Uterus (tissue), 4 donors: Measurements from ENCODE around the gene PIK3C2G. TPM values are rescaled to one million over a fixed set of nuclear protein-coding genes. Genes with fewer than 3 reads are reported as not detected.

Source experiments
- DNase-seq, 2 donors: peaks; one replicate each; pipeline ENCODE4 v3.0.0-alpha.2; 2019 to 2020
- H3K27ac ChIP-seq, 2 donors: fragments of 200-600 bp; sonication (generic); 1 replicate in 1 of 2; 2 replicates in 1 of 2; pipeline ENCODE4 v1.5.1; 2016 to 2018
- H3K27me3 ChIP-seq, 2 donors: fragments of 200-600 bp; sonication (generic); one replicate each; pipeline ENCODE4 v1.5.1; 2018 to 2019; ENCODE audit warnings: control low read depth in 1 of 2
- H3K36me3 ChIP-seq, 2 donors: fragments of 200-600 bp; sonication (generic); one replicate each; pipeline ENCODE4 v1.5.1; 2019; ENCODE audit warnings: control low read depth in 1 of 2
- H3K4me1 ChIP-seq, 2 donors: fragments of 200-600 bp; sonication (generic); one replicate each; pipeline ENCODE4 v1.5.1; 2018 to 2019; ENCODE audit warnings: control low read depth in 1 of 2
- H3K4me3 ChIP-seq, 2 donors: fragments of 200-600 bp; sonication (generic); 1 replicate in 1 of 2; 2 replicates in 1 of 2; pipeline ENCODE4 v1.5.1; 2018 to 2019; ENCODE audit warnings: mild to moderate bottlenecking in 1 of 2
- H3K9me3 ChIP-seq, 2 donors: fragments of 200-600 bp; sonication (generic); one replicate each; pipeline ENCODE4 v1.5.1; 2019; ENCODE audit warnings: control low read depth in 1 of 2
- POLR2A ChIP-seq, 2 donors: fragments of 450-650 bp; IDR thresholded peaks; one replicate each; pipeline ENCODE4 v1.6.1; 2016; ENCODE audit warnings: antibody characterized with exemption in 2 of 2, mild to moderate bottlenecking in 1 of 2, moderate library complexity in 1 of 2
- intact Hi-C: fragments of 100-400 bp; cut with DNase I; formaldehyde crosslinking; loops from one replicate; pipeline ENCODE4 v1.15.1; 2023; ENCODE audit warnings: low total_unique reads
- total RNA-seq, 4 donors: library from RNA; depleted of rRNA in 3 of 4; stranded (reverse); fragments of >200 nt in 3 of 4; gene quantifications; one replicate each; pipeline versions ENCODE4 v1.1.0 to v1.2.4, GENCODE V29; 2014 to 2023
- TF ChIP-seq, protein P1 (sequence below), 4 experiments: fragments of 200-600 bp in 2 of 4; fragments of 450-650 bp in 2 of 4; sonication (generic) in 2 of 4; IDR thresholded peaks; one replicate each; pipeline ENCODE4 v1.5.1; 2016 to 2019; ENCODE audit warnings: antibody characterized with exemption in 4 of 4, mild to moderate bottlenecking in 2 of 4, moderate library complexity in 1 of 4
- donor health status: DM: yes; HTN: yes; CAD: no.

The PIK3C2G gene
- total RNA-seq, 4 donors from 2014 or later: under 0.01 to 2.2 (median 0.34) TPM; not detected in 1

DNA sequence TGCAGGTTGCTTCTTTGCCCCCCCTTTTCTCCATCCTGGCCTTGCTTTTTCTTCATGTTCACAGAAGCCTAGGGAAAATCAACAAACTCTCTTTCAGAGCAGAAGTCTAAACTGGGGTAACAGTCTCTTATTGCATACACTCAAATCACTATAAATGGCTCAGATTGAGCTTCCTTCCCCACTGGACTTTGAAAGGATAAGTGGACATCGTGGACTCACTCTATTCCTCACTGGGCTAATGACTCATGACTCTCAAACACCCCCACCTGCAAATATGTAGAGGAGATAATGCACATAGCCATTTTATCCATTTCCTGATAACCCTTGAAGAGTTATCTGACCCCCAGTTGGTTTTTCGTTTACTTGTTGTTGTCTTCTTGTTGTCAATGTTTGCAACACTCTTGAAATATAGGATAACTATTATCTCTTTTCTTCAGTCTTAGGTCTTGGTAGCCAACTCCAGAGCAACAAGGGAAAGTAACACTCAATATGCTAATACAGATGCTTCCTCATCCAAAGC, 221.3 kb downstream of the PIK3C2G start:
- H3K4me1 ChIP-seq: no peaks in the 10 kb centered on the region
- DNase-seq: no peak

DNA sequence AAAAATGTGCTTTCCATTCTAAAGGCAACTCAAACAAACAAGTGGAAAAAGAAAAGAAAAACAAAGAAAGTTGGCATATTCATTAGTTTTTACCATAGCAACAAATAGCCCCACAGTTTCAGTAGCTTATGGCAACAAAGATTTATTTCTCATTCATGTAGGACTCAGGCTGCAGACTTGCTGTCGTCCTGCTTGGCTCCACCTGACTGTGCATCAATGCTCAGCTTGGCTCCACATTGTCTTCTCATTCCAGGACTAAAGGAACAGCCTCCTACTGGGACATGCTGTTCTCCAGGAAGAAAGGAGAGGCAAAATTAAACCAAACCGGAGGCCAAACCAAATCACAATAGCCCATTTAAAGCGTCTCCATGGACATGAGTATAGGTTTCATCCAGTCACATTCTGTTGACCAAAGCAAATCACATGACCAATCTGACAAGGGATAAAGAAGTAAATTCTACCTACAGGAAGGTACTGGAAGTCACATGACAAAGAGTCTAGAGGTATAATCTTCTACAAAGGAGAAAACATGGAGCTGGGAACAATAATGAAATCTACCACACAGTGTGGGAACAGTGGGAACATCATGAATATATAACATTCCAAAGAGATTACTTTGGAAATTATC, 222.5 kb downstream of the PIK3C2G start:
- Histone ChIP-seq H3K4me1 (no peaks in the 10 kb centered on the region), H3K9me3 (no peaks in the 10 kb centered on the region), H3K27me3 (no peaks in the 10 kb centered on the region), H3K36me3 (no peaks in the 10 kb centered on the region), H3K4me3 (no peak overlapping the region), H3K27ac (no peak overlapping the region)
- intact Hi-C loops: no loop called here
- DNase-seq: no peak
- no peak for TF ChIP-seq POLR2A (IDR thresholded peaks at IDR 0.05)
- TF ChIP-seq, protein P1, sequence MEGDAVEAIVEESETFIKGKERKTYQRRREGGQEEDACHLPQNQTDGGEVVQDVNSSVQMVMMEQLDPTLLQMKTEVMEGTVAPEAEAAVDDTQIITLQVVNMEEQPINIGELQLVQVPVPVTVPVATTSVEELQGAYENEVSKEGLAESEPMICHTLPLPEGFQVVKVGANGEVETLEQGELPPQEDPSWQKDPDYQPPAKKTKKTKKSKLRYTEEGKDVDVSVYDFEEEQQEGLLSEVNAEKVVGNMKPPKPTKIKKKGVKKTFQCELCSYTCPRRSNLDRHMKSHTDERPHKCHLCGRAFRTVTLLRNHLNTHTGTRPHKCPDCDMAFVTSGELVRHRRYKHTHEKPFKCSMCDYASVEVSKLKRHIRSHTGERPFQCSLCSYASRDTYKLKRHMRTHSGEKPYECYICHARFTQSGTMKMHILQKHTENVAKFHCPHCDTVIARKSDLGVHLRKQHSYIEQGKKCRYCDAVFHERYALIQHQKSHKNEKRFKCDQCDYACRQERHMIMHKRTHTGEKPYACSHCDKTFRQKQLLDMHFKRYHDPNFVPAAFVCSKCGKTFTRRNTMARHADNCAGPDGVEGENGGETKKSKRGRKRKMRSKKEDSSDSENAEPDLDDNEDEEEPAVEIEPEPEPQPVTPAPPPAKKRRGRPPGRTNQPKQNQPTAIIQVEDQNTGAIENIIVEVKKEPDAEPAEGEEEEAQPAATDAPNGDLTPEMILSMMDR (IDR thresholded peaks at IDR 0.05): no peak

More for the DNA sequence above, 221.3 kb downstream of the PIK3C2G start:
- intact Hi-C loops: no loop called here
- H3K27ac ChIP-seq: no peak overlapping the region
- no peaks in the 10 kb centered on the region for H3K9me3 ChIP-seq
- H3K27me3 ChIP-seq: no peaks in the 10 kb centered on the region
- no peak overlapping the region for H3K4me3 ChIP-seq
- no peak for TF ChIP-seq POLR2A (IDR thresholded peaks at IDR 0.05)
- TF ChIP-seq, protein P1 (IDR thresholded peaks at IDR 0.05): no peak
- H3K36me3 ChIP-seq: no peaks in the 10 kb centered on the region

DNA sequence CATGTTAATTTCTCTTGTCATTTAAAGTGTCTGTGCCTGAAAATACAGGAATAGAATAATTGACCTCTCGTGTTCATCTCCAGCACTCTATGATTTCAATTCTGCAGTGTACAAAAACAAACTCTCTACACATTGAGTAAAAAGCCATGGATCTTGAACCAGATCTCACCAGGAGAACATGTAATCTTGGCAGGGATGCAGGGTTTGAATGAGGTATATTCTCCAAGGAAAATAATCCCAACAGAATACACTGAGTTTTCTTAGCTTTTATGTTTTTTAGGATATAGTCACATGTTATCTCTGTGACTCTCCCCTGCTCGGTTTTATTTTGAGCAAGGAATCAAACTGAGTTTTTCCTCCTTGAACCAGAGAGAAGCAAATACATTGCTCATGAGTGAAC, 224.7 kb downstream of the PIK3C2G start:
- no peak overlapping the region for H3K27ac ChIP-seq
- TF ChIP-seq, protein P1 (IDR thresholded peaks at IDR 0.05): no peak
- no peak for TF ChIP-seq POLR2A (IDR thresholded peaks at IDR 0.05)
- no peaks in the 10 kb centered on the region for H3K9me3 ChIP-seq
- H3K4me1 ChIP-seq: no peaks in the 10 kb centered on the region
- intact Hi-C loops: no loop called here
- DNase-seq: no peak
- no peaks in the 10 kb centered on the region for H3K36me3 ChIP-seq
- H3K4me3 ChIP-seq: no peak overlapping the region
- no peaks in the 10 kb centered on the region for H3K27me3 ChIP-seq

DNA sequence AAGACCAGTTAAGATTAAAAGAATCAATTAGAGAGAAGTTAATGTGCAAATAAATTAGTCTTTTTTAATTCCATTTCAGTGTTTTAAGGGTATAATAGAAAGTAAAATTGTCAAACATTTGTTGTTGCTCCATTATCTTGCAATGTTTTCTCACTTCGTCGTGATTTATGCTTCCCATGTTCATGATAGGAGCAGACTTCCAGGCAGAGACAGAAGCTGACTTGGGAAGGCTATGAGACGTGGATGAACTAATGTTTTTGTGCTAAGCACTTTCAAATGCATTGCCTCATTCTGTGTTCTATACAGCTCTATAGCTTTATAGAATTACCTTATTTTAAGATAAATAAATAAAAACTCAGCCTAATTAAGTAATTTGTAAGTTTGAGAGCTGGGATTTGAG, 226.2 kb downstream of the PIK3C2G start:
- H3K36me3 ChIP-seq: no peaks in the 10 kb centered on the region
- DNase-seq: no peak
- no peaks in the 10 kb centered on the region for H3K9me3 ChIP-seq
- H3K27me3 ChIP-seq: no peaks in the 10 kb centered on the region
- intact Hi-C loops: no loop called here
- H3K27ac ChIP-seq: no peak overlapping the region
- H3K4me3 ChIP-seq: no peak overlapping the region
- H3K4me1 ChIP-seq: no peaks in the 10 kb centered on the region
- TF ChIP-seq, protein P1 (IDR thresholded peaks at IDR 0.05): no peak
- TF ChIP-seq POLR2A (IDR thresholded peaks at IDR 0.05): no peak

DNA sequence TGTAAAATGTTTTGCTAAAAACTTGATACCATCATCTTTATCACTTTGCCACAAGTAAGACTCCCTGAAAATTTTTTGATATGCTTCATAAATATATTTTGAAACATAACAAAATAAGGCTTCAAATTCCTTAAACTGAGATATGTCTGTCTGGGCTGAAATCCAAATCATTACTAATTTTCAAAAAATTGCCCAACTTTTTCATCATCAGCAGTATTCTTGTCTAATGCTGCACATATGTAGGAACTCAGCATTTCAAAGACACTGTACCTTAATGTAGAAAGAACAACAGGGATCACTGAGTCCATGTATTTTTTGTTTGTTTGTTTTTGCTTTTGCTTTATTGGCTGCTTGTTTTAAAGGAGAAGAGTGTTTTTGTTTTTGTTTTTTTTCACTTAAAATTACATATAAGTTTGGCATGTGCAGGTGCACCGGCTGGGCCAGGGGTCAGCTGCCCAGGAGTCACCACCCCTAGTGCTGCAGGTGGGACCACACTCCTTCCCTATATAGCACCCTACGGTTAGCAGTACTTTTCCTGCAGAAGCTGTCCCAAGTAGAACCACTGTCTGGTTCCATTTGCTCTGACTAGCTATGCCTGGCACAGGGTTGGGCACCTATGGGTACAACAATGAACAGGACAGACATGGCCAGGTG, 231.2 kb downstream of the PIK3C2G start:
- no peak overlapping the region for H3K4me3 ChIP-seq
- H3K9me3 ChIP-seq: no peaks in the 10 kb centered on the region
- H3K4me1 ChIP-seq: no peaks in the 10 kb centered on the region
- intact Hi-C loops: no loop called here
- TF ChIP-seq, protein P1 (IDR thresholded peaks at IDR 0.05): no peak
- no peak for TF ChIP-seq POLR2A (IDR thresholded peaks at IDR 0.05)
- no peak overlapping the region for H3K27ac ChIP-seq
- H3K36me3 ChIP-seq: no peaks in the 10 kb centered on the region
- no peak for DNase-seq
- no peaks in the 10 kb centered on the region for H3K27me3 ChIP-seq
